GM19395 (cell line): ENCODE data around the gene CHRDL1.
"Not testable (repeated sequence)": the region's sequence is repeated elsewhere in the genome, so short reads cannot be mapped to it uniquely, and the experiment has no call there.

ENCODE experiments used
- ATAC-seq: cut with Tn5 transposase; IDR thresholded peaks from one replicate; pipeline ENCODE4 v1.9.1; 2021; ENCODE audit warnings: mild to moderate bottlenecking, moderate library complexity; ENCODE audit not compliant: unreplicated experiment

CHRDL1 gene

GRCh38 chrX:110795645-110796406 is at the start of gene CHRDL1:
CHRDL1 (minus strand) TSS chrX:110795817; CDS start chrX:110792181, 3,636 bp downstream.
- ATAC-seq = no peak

GRCh38 chrX:110836982-110837381 is 41.4 kb upstream of the CHRDL1 start:
- no peak for ATAC-seq

DNA sequence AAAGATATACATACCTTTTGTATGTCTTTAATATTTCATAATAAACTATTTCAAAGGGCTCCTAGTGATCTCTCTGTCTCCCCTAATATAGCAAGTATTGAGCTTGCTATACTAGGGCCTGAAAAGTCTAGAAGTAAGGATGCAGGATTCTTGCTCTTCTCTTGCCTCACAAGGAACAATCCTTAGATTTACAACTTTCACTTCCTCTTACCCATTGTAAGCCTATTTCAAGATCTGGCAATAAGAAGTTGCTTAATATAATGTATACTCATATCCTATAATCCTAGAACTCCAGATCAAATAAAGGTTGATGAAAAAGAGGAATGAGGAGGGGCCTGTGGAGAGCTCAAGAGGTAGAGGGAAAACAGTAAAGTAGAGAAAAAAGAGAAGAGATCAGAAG is 40.8 kb upstream of the CHRDL1 start:
- ATAC-seq = no peak

- ATAC-seq = no peak
These were observed 40.4 kb upstream of the CHRDL1 start for GRCh38 chrX:110836001-110836400.

- no peak for ATAC-seq
These were observed 30.4 kb upstream of the CHRDL1 start for GRCh38 chrX:110825972-110826371.

DNA sequence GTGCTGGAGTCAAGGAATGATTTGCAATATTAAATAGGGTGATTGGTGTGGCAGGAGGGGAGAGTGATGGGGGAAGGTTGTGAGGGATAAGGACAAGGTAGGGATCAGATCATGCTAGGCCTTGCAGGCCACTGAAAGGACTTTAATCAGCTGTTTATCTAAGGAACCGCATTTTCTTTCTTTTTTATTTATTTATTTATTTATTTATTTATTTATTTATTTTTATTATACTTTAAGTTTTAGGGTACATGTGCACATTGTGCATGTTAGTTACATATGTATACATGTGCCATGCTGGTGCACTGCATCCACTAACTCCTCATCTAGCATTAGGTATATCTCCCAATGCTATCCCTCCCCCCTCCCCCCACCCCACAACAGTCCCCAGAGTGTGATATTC is 20.9 kb upstream of the CHRDL1 start:
- not testable (repeated sequence) for ATAC-seq

- ATAC-seq = no peak
These were observed 10.5 kb upstream of the CHRDL1 start for GRCh38 chrX:110806145-110806544.

GRCh38 chrX:110805303-110805702 is 9.7 kb upstream of the CHRDL1 start:
- no peak for ATAC-seq

DNA sequence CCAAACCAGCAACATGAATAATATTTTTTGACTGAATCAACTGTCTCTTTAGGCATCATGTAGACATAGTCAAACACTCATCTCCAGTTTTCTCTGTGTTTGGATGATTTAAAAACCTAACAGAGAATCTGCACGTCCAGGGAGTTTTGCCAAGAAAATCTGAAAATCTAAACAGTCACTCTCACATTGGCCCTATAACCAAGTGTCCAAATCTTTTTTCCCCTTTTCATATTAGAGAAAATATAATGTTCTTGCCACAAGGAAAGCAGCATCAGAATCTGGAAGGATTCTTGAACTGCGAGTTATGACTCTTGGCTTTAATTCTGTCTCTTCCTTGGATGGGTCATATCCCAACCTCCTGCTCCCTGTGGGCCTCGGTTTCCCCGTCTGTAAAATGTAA is 8.8 kb upstream of the CHRDL1 start:
- ATAC-seq = no peak

- ATAC-seq = no peak
These were observed 7.9 kb upstream of the CHRDL1 start for GRCh38 chrX:110803506-110803905.

DNA sequence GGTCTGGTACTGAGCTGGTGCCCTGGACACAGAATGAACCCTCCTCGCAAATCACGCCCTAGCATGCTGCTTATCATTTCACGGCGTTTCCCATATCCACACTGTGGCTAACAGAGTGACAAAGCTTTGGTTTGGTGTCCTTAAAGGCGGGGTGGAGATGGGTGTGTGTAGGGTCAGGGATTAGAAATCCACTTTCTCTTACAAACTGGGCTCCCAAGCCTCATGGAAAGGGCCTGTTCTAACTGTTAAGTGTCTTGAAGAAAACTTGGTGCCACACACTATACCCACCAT is 735 bp upstream of the CHRDL1 start:
- ATAC-seq = no peak

GRCh38 chrX:110794601-110795000 is 1.0 kb downstream of the CHRDL1 start:
- no peak for ATAC-seq

GRCh38 chrX:110791071-110791470 is 4.5 kb downstream of the CHRDL1 start:
- no peak for ATAC-seq

GRCh38 chrX:110786486-110786885 is 9.1 kb downstream of the CHRDL1 start:
- no peak for ATAC-seq

GRCh38 chrX:110759785-110760184 is 35.8 kb downstream of the CHRDL1 start:
- ATAC-seq = no peak

- no peak for ATAC-seq
These were observed 36.7 kb downstream of the CHRDL1 start for GRCh38 chrX:110758781-110759422.

- ATAC-seq = no peak
These were observed 40.0 kb downstream of the CHRDL1 start for GRCh38 chrX:110755611-110756010.

GRCh38 chrX:110755061-110755460 is 40.6 kb downstream of the CHRDL1 start:
- ATAC-seq = no peak

- no peak for ATAC-seq
These were observed 45.0 kb downstream of the CHRDL1 start for GRCh38 chrX:110750526-110751189.

DNA sequence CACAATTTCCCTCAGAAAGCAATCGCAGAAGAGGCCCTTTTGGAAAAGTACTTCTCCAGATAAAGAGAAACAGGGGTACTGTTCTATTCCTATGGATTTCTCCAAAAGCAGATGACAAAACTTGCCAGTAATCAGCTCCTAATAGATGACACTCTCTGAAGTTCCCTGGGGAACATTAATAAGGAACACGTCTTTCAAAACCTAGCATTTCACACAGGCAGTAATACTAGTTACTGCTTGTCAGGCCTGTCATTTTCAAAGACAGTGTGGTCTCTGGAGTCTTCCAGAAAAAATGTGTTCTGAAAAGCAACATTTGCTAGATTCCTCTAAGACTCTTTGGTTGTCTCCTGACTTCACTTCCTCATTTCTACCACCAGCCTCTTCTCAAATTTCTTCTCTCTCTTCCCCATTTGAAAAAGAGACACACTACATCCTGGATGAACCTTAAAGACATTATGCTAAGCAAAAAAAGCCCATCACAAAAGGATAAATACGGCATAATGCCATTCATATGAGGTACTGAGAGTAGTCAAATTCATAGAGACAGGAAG is 47.3 kb downstream of the CHRDL1 start:
- ATAC-seq = no peak

GRCh38 chrX:110746014-110746413 is 49.6 kb downstream of the CHRDL1 start:
- ATAC-seq = no peak

DNA sequence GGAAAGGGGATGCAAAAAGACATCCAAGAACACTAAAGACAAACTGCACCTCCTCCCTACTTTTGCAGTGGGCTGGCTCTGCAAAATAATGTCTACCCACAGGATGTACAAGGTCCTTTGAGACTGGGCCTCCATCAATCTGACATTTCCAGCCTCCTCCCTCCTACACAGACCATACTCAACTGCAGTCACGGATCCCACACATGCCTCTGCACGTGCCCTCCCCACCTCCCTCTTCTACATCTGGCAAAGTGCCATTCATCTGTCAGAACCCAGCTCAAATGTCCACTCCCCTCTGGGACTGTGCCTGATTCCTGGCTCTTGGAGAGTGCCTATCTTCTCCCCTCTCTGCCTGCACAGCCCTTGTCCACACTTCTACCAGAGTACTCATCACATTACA is 50.3 kb downstream of the CHRDL1 start:
- no peak for ATAC-seq
